M059J (cell line): ENCODE data around the gene SAMD4A. TPM values are rescaled to one million over a fixed set of nuclear protein-coding genes. Genes with fewer than 3 reads are reported as not detected.
A peak's percentile ranks its signal among the peaks of the same experiment; 100 is the strongest.

Experiments
- DNase-seq: peaks from one replicate; pipeline ENCODE4 v3.0.0-alpha.2; 2012; ENCODE audit warnings: low read depth
- total RNA-seq: library from RNA; depleted of rRNA; stranded (reverse); fragments of >200 nt; shearing (Covaris generic); gene quantifications from 2 replicates; pipeline ENCODE4 v1.2.3, GENCODE V29; 2014

Gene SAMD4A
- total RNA-seq, 1 experiment from 2014 or later: 7.7 TPM

GRCh38 chr14:54703724-54704123 lies 136.8 kb downstream of the SAMD4A start:
- DNase-seq: no peak

GRCh38 chr14:54704768-54705167 lies 137.8 kb downstream of the SAMD4A start:
- no peak for DNase-seq

- DNase-seq: no peak
Measured at GRCh38 chr14:54706769-54707168, 139.8 kb downstream of the SAMD4A start.

- no peak for DNase-seq
Measured at GRCh38 chr14:54708161-54708560, 141.2 kb downstream of the SAMD4A start.

- DNase-seq: no peak
Measured at GRCh38 chr14:54708982-54709381, 142.1 kb downstream of the SAMD4A start.

- no peak for DNase-seq
Measured at GRCh38 chr14:54709444-54709843, 142.5 kb downstream of the SAMD4A start.

GRCh38 chr14:54709867-54710266 lies 142.9 kb downstream of the SAMD4A start:
- DNase-seq: no peak

GRCh38 chr14:54711312-54711711 lies 144.4 kb downstream of the SAMD4A start:
- no peak for DNase-seq

- no peak for DNase-seq
Measured at GRCh38 chr14:54711812-54712464, 145.0 kb downstream of the SAMD4A start.

GRCh38 chr14:54712465-54713200 lies 145.7 kb downstream of the SAMD4A start:
- peak; percentile 13 for DNase-seq

GRCh38 chr14:54713379-54713778 lies 146.5 kb downstream of the SAMD4A start:
- no peak for DNase-seq

- peak; percentile 37 for DNase-seq
Measured at GRCh38 chr14:54715239-54715638, 148.3 kb downstream of the SAMD4A start.

GRCh38 chr14:54715811-54716210 lies 148.9 kb downstream of the SAMD4A start:
- DNase-seq: no peak

- no peak for DNase-seq
Measured at GRCh38 chr14:54716862-54717261, 149.9 kb downstream of the SAMD4A start.

GRCh38 chr14:54718046-54718445 lies 151.1 kb downstream of the SAMD4A start:
- no peak for DNase-seq

GRCh38 chr14:54719406-54719805 lies 152.5 kb downstream of the SAMD4A start:
- DNase-seq: no peak

- peak; percentile 53 for DNase-seq
Measured at GRCh38 chr14:54722791-54723432, 156.0 kb downstream of the SAMD4A start.

GRCh38 chr14:54724123-54724522 lies 157.2 kb downstream of the SAMD4A start:
- DNase-seq: no peak

GRCh38 chr14:54724676-54725325 lies 157.9 kb downstream of the SAMD4A start:
- DNase-seq: no peak

- no peak for DNase-seq
Measured at GRCh38 chr14:54725998-54726397, 159.1 kb downstream of the SAMD4A start.

- DNase-seq: no peak
Measured at GRCh38 chr14:54727929-54728328, 161.0 kb downstream of the SAMD4A start.
